GM12878 (cell line): Measurements from ENCODE around the gene SLC44A3. TPM values are rescaled to one million over a fixed set of nuclear protein-coding genes. Genes with fewer than 3 reads are reported as not detected.

Experiments used
- ATAC-seq: fragments of 200-7000 bp; cut with Tn5 transposase; 3 replicates; pipeline ENCODE4 v1.9.1; 2020; ENCODE audit warnings: mild to moderate bottlenecking, moderate library complexity
- BruUV-seq: library from RNA; stranded (reverse); fragments of 400-500 nt; replicated peaks from 2 replicates; lab custom pipeline; 2021; lab: Mats Ljungman, UMichigan
- CTCF ChIA-PET: fragments of 300-600 bp; sonication (Branson Sonifier 250); formaldehyde crosslinking; extraction: SDS; loops from one replicate; lab custom pipeline; 2021; ENCODE audit warnings: inconsistent platforms; lab: Yijun Ruan, JAX
- POLR2A ChIA-PET: fragments of 350-600 bp; formaldehyde crosslinking; extraction: SDS; loops from one replicate; lab custom pipeline; 2021; ENCODE audit warnings: inconsistent platforms; lab: Charles Lee
- RAD21 ChIA-PET: fragments of 300-600 bp; sonication (Branson Sonifier 250); formaldehyde crosslinking; loops from one replicate; lab custom pipeline; 2023; ENCODE audit warnings: antibody characterized with exemption; ENCODE audit not compliant: unreplicated experiment; lab: Charles Lee
- SMC1A ChIA-PET: fragments of 300-600 bp; sonication (Branson Sonifier 250); formaldehyde crosslinking; loops from one replicate; lab custom pipeline; 2023; ENCODE audit not compliant: unreplicated experiment, uncharacterized antibody; lab: Charles Lee
- DNase-seq: peaks from one replicate; pipeline ENCODE4 v3.0.0-alpha.2; 2011; ENCODE audit warnings: low read depth, low spot score
- FAIRE-seq: peaks from 3 replicates; lab custom pipeline; 2011; peaks lifted over from hg19 to GRCh38; lab: Jason Lieb, UNC
- H2AFZ ChIP-seq: 2 replicates; pipeline ENCODE4 v1.6.0; 2011; ENCODE audit warnings: low read depth, low read length, control low read depth; ENCODE audit not compliant: control insufficient read depth
- H3K27ac ChIP-seq: 2 replicates; pipeline ENCODE4 v1.5.1; 2011; ENCODE audit warnings: control low read depth; ENCODE audit not compliant: control insufficient read depth, insufficient read depth
- H3K27me3 ChIP-seq, 2 experiments: replicated peaks in 1 of 2; 2 replicates each; pipeline versions ENCODE4 v1.6.0 to v1.6.1; 2011; ENCODE audit warnings: low read length in 1 of 2; ENCODE audit not compliant: control insufficient read depth in 2 of 2, insufficient read depth in 2 of 2
- H3K36me3 ChIP-seq, 2 experiments: 2 replicates each; pipeline ENCODE4 v1.5.1; 2011; ENCODE audit warnings: low read length in 1 of 2; ENCODE audit not compliant: control insufficient read depth in 2 of 2, insufficient read depth in 2 of 2
- H3K4me1 ChIP-seq: 2 replicates; pipeline ENCODE4 v1.6.1; 2011; ENCODE audit warnings: mild to moderate bottlenecking, low read length, moderate library complexity, mixed read lengths; ENCODE audit not compliant: control insufficient read depth, insufficient read depth
- H3K4me2 ChIP-seq: 2 replicates; pipeline ENCODE4 v1.6.0; 2011; ENCODE audit warnings: control low read depth; ENCODE audit not compliant: control insufficient read depth, insufficient read depth
- H3K4me3 ChIP-seq: fragments of 200-600 bp; sonication (generic); 2 replicates; pipeline ENCODE4 v1.5.1; 2016
- H3K79me2 ChIP-seq: 2 replicates; pipeline ENCODE4 v1.6.0; 2011; ENCODE audit warnings: low read length; ENCODE audit not compliant: control insufficient read depth, insufficient read depth
- H3K9ac ChIP-seq: 2 replicates; pipeline ENCODE4 v1.8.0; 2011; ENCODE audit warnings: low read length, control low read depth, mixed read lengths; ENCODE audit not compliant: control insufficient read depth, insufficient read depth
- H3K9me3 ChIP-seq: replicated peaks from 3 replicates; pipeline ENCODE4 v1.5.1; 2011; ENCODE audit warnings: mild to moderate bottlenecking, low read length; ENCODE audit not compliant: control insufficient read depth, insufficient read depth
- H4K20me1 ChIP-seq: 2 replicates; pipeline ENCODE4 v1.6.0; 2011; ENCODE audit not compliant: control insufficient read depth, insufficient read depth
- ATF7 ChIP-seq: fragments of 450-650 bp; IDR thresholded peaks from 2 replicates; pipeline ENCODE4 v1.6.1; 2016; ENCODE audit warnings: low read depth, mild to moderate bottlenecking
- EED ChIP-seq: sonication (generic); IDR thresholded peaks from 2 replicates; pipeline ENCODE4 v1.6.1; 2016; ENCODE audit warnings: antibody characterized with exemption, low read depth
- FOXK2 ChIP-seq: fragments of 450-650 bp; IDR thresholded peaks from 2 replicates; pipeline ENCODE4 v1.6.1; 2017; ENCODE audit warnings: mild to moderate bottlenecking, moderate library complexity
- GATAD2B ChIP-seq: fragments of 450-650 bp; conservative IDR thresholded peaks from 2 replicates; pipeline ENCODE4 v1.6.1; 2017; ENCODE audit warnings: low read depth, mild to moderate bottlenecking, moderate library complexity
- HDAC6 ChIP-seq: fragments of 200-600 bp; sonication (generic); IDR thresholded peaks from one replicate; pipeline ENCODE4 v1.8.0; 2017; ENCODE audit warnings: antibody characterized with exemption; ENCODE audit not compliant: unreplicated experiment
- LARP7 ChIP-seq: fragments of 450-650 bp; IDR thresholded peaks from 2 replicates; pipeline ENCODE4 v1.6.1; 2017; ENCODE audit warnings: mild to moderate bottlenecking
- MTA3 ChIP-seq: IDR thresholded peaks from 2 replicates; pipeline ENCODE4 v1.6.1; 2012; ENCODE audit warnings: low read length, inconsistent platforms, borderline replicate concordance
- NR2F1 ChIP-seq: fragments of 450-650 bp; conservative IDR thresholded peaks from 2 replicates; pipeline ENCODE4 v1.6.1; 2017; ENCODE audit warnings: mild to moderate bottlenecking
- PAX8 ChIP-seq: fragments of 450-650 bp; IDR thresholded peaks from 2 replicates; pipeline ENCODE4 v1.6.1; 2017; ENCODE audit warnings: mild to moderate bottlenecking, moderate library complexity
- REST ChIP-seq: IDR thresholded peaks from 2 replicates; pipeline ENCODE4 v1.6.1; 2012; ENCODE audit warnings: mild to moderate bottlenecking, low read depth, low read length
- TCF12 ChIP-seq: IDR thresholded peaks from 2 replicates; pipeline ENCODE4 v1.6.1; 2011; ENCODE audit warnings: low read depth, mild to moderate bottlenecking, low read length
- TCF7 ChIP-seq: IDR thresholded peaks from 2 replicates; pipeline ENCODE4 v1.6.1; 2014; ENCODE audit warnings: antibody characterized with exemption, borderline replicate concordance
- YBX1 ChIP-seq: fragments of 450-650 bp; IDR thresholded peaks from 2 replicates; pipeline ENCODE4 v1.6.1; 2016; ENCODE audit warnings: antibody characterized with exemption
- ZZZ3 ChIP-seq: IDR thresholded peaks from 2 replicates; pipeline ENCODE4 v1.6.1; 2011; ENCODE audit warnings: low read depth; ENCODE audit not compliant: control insufficient read depth, insufficient read length
- WGBS: methylation state at CpG from one replicate; pipeline ENCODE4 v1.1.6; 2016; ENCODE audit warnings: low lambda C conversion rate; ENCODE audit not compliant: insufficient replicate concordance, insufficient coverage; ENCODE audit errors: missing lambda C conversion rate; 5-methylcytosine and 5-hydroxymethylcytosine counted together
- in situ Hi-C: fragments of 300-500 bp; cut with MboI; formaldehyde crosslinking; loops from 9 replicates; pipeline ENCODE4 v1.14.3; 2018; ENCODE audit warnings: mixed read lengths
- intact Hi-C: fragments of 100-400 bp; cut with micrococcal nuclease; formaldehyde crosslinking; loops from one replicate; pipeline ENCODE4 v1.14.2; 2022; ENCODE audit not compliant: unreplicated experiment
- polyA plus RNA-seq, 11 experiments: library from polyadenylated mRNA; depleted of rRNA in 4 of 11; unstranded in 6 of 11; stranded (reverse) in 5 of 11; fragments of >200 nt; fragmentation: Nextera tagmentation in 4 of 11; fragmentation: Illumina TruSeq in 1 of 11; extraction: Ambion mirVana in 4 of 11; extraction: Trizol in 1 of 11; gene quantifications; 1 replicate in 1 of 11; 2 replicates in 10 of 11; pipeline versions ENCODE4 v1.2.1 to v1.2.3, GENCODE V29; 2011 to 2016; ENCODE audit warnings: inconsistent platforms in 2 of 11, missing spikeins in 2 of 11, low read depth in 1 of 11
- total RNA-seq, 4 experiments: library from RNA; depleted of rRNA in 3 of 4; stranded (reverse); fragments of >200 nt in 3 of 4; fragmentation: Illumina TruSeq in 1 of 4; extraction: Trizol in 1 of 4; gene quantifications; 2 replicates each; pipeline versions ENCODE4 v1.2.1 to v1.2.3, GENCODE V29; 2013 to 2021
- TF ChIP-seq, protein P1 (sequence below): fragments of 450-650 bp; IDR thresholded peaks from 2 replicates; pipeline ENCODE4 v1.6.1; 2017; ENCODE audit warnings: antibody characterized with exemption, mild to moderate bottlenecking, moderate library complexity

Gene SLC44A3
- total and polyA plus RNA-seq, 10 of the 15 experiments (the other 5 are each of a cell fraction or from before 2014, with no cell fraction given), result not detected

DNA sequence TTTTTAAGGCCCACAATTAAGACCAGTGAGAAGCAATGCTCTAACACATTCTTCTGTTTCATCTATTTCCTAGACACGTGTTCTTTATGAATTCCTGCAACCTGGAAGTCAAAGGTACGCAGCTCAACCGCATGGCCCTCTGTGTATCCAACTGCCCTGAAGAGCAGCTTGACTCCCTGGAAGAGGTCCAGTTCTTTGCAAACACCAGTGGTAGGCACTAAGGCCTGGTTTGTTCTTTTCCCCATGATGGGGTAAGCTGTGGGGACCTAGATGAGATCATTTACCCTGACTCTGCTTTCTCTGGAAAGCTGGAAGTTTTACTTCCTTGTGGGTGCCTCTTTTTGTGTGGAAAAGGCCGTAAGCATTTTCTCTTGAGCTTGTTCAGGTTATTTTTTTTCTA is 7.3 kb downstream of the SLC44A3 start:
- no peak overlapping the region for H2AFZ ChIP-seq
- H3K4me2 ChIP-seq, result no peak overlapping the region
- H4K20me1 ChIP-seq, result no peaks in the 10 kb centered on the region
- no peak for DNase-seq
- ChIA-PET RAD21 (no interaction called here), POLR2A (no interaction called here), SMC1A (interaction anchor here (1.0 kb wide), 2 partner anchors 27 to 313 kb away, joined by 3 read pairs; no protein-coding TSS in a partner anchor), CTCF (interaction anchor here (1.0 kb wide), 1 partner anchor 214 kb away, joined by 6 read pairs; no protein-coding TSS in a partner anchor)
- intact Hi-C loops (no loop called here), in situ Hi-C loops (no loop called here)
- H3K79me2 ChIP-seq, result no peaks in the 10 kb centered on the region
- H3K9me3 ChIP-seq, result no peaks in the 10 kb centered on the region
- no peak overlapping the region for H3K4me3 ChIP-seq
- no peaks in the 10 kb centered on the region for H3K36me3 ChIP-seq
- no peaks in the 10 kb centered on the region for H3K4me1 ChIP-seq
- no peaks in the 10 kb centered on the region; a peak in 1 of 4 replicates for H3K27me3 ChIP-seq
- no peak for FAIRE-seq
- ATAC-seq, result no peak
- TF ChIP-seq ZZZ3, result no peak
- TF ChIP-seq GATAD2B, result no peak
- no peak for TF ChIP-seq NR2F1
- TF ChIP-seq TCF12, result no peak
- no peak for TF ChIP-seq FOXK2
- TF ChIP-seq YBX1, result no peak
- TF ChIP-seq PAX8, result no peak
- TF ChIP-seq TCF7, result no peak
- no peak for TF ChIP-seq ATF7
- TF ChIP-seq, protein P1, sequence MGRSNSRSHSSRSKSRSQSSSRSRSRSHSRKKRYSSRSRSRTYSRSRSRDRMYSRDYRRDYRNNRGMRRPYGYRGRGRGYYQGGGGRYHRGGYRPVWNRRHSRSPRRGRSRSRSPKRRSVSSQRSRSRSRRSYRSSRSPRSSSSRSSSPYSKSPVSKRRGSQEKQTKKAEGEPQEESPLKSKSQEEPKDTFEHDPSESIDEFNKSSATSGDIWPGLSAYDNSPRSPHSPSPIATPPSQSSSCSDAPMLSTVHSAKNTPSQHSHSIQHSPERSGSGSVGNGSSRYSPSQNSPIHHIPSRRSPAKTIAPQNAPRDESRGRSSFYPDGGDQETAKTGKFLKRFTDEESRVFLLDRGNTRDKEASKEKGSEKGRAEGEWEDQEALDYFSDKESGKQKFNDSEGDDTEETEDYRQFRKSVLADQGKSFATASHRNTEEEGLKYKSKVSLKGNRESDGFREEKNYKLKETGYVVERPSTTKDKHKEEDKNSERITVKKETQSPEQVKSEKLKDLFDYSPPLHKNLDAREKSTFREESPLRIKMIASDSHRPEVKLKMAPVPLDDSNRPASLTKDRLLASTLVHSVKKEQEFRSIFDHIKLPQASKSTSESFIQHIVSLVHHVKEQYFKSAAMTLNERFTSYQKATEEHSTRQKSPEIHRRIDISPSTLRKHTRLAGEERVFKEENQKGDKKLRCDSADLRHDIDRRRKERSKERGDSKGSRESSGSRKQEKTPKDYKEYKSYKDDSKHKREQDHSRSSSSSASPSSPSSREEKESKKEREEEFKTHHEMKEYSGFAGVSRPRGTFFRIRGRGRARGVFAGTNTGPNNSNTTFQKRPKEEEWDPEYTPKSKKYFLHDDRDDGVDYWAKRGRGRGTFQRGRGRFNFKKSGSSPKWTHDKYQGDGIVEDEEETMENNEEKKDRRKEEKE, result no peak
- TF ChIP-seq MTA3, result no peak
- TF ChIP-seq REST, result no peak
- no peak for TF ChIP-seq LARP7
- no peak for TF ChIP-seq HDAC6
- TF ChIP-seq EED, result no peak
- H3K9ac ChIP-seq, result no peak overlapping the region
- no TSS peak for BruUV-seq
- H3K27ac ChIP-seq, result no peak overlapping the region
- WGBS, result 51% methylated on average over 4 of the region's 4 CpGs
